Fibroblast of mammary gland (primary cell): ENCODE measurements around the gene MPO.

Experiments
- DNase-seq: peaks from one replicate; pipeline ENCODE4 v3.0.0-alpha.2; 2010; ENCODE audit warnings: low read depth
- H3K4me3 ChIP-seq: 2 replicates; pipeline ENCODE4 v1.5.1; 2011; ENCODE audit warnings: low read depth, mild to moderate bottlenecking, low read length, moderate library complexity; ENCODE audit not compliant: control insufficient read depth
- TF ChIP-seq, protein P1 (sequence below): conservative IDR thresholded peaks from 2 replicates; pipeline ENCODE4 v1.5.1; 2011; ENCODE audit warnings: low read depth, low read length, inconsistent platforms; ENCODE audit not compliant: control insufficient read depth, insufficient read depth

The MPO gene

DNA sequence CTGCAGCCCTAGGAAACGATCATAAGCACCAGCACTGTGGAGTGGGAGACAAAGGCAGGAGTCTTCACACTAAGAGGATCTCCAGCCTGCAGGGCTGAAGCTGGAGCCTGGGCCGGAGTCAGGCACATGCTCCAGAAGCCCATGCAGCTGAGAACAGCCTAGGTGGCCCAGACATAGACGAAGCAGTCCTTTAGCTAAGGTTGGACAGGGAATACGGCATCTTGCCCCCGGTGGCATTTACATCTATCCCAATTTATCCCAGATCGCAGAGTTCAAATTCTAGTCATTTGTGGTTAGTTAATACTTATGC lies 33.9 kb upstream of the MPO start:
- DNase-seq = no peak
- no peak overlapping the region for H3K4me3 ChIP-seq
- TF ChIP-seq, protein P1, sequence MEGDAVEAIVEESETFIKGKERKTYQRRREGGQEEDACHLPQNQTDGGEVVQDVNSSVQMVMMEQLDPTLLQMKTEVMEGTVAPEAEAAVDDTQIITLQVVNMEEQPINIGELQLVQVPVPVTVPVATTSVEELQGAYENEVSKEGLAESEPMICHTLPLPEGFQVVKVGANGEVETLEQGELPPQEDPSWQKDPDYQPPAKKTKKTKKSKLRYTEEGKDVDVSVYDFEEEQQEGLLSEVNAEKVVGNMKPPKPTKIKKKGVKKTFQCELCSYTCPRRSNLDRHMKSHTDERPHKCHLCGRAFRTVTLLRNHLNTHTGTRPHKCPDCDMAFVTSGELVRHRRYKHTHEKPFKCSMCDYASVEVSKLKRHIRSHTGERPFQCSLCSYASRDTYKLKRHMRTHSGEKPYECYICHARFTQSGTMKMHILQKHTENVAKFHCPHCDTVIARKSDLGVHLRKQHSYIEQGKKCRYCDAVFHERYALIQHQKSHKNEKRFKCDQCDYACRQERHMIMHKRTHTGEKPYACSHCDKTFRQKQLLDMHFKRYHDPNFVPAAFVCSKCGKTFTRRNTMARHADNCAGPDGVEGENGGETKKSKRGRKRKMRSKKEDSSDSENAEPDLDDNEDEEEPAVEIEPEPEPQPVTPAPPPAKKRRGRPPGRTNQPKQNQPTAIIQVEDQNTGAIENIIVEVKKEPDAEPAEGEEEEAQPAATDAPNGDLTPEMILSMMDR = no peak

DNA sequence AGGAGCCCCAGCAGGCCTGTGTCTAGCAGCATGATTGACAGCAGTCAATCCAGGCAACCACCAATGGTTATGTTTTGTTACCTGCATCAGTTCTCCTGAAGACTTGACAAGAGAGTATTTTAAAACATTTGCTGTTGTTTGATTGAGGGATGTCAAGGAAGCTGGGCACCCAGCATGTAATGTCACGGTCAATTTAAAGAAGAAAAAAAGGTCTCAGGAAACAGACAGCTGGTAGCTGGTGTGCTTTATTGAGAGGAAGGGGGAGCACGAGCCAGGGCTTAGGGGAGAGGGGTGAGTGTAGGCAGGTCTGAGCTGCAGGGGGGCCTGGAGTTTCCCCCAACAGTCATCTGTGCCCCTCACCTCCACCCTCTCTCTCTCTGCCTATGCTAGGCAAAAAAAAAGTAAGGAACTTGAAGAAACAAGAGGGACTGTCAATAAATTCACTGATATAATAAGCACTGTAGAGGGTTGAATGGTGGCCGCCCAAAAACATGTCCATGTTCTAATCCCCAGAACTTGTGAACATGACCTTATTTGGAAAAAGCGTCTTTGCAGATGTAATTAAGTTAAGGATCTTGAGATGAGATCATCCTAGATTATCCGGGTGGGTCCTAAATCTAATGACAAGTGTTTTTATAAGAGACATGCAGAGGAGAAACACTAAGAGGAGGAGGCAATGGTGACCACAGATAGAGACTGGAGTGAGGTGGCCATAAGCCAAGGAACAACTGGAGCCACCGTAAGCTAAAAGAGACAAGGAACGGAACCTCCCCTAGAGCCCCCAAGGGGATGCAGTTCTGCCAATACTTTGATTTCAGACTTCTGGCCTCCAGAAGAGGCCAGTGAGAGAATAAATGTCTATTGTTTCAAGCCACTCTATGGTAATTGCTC lies 33.3 kb upstream of the MPO start:
- no peak overlapping the region for H3K4me3 ChIP-seq
- TF ChIP-seq, protein P1 = no peak
- DNase-seq = no peak

DNA sequence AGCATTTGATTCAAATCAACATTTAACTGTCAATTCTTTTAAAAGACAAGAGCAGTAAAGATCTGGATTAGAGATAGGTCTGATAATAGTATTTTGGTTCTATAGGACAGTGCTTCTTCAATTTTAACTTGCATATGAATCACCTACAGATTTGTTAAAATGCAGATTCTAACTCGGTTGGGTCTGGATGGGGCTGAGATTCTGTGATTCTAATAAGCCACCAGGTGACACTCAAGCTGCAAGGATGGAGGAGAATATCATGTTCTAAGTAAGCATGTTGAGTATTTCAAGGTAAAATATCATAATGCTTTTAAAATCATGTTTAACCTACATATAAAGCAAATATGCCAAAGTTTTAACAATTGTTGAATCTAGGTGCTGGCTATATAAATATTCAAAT lies 32.1 kb upstream of the MPO start:
- TF ChIP-seq, protein P1 = no peak
- no peak for DNase-seq
- H3K4me3 ChIP-seq = no peak overlapping the region

DNA sequence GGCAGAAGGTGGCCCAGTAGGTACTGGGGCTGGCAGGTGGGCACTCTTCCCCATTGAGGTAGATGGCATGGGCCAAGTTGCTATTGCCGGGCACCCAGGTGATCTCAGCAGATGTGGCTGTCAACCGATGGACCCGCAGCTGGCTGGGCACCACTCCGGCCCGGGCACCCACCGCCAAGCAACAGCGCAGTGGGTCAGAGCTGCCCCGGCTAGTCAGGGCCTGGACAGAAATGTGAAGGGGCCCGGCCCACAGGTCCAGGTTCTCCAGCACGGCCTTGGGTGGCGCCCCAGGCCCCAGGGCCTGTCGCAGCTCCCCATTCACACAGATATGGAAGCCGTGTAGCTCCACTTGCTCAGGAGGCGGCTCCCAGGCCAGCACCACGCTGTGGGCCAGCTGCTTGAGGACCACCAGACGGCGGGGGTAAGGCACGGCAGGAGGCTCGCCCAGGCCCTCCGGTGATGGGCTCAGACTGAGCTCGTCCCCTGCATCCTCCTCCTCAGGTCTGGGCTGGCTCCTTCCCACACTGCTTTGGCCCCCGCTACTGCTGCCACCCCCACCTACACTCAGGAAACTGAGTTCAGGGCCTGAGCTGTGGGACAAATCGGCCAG lies 31.4 kb upstream of the MPO start:
- TF ChIP-seq, protein P1 = no peak
- no peak for DNase-seq
- H3K4me3 ChIP-seq = no peak overlapping the region

- H3K4me3 ChIP-seq = no peak overlapping the region
- TF ChIP-seq, protein P1 = no peak
- no peak for DNase-seq
These were observed 30.7 kb upstream of the MPO start for GRCh38 chr17:58311429-58311894.

DNA sequence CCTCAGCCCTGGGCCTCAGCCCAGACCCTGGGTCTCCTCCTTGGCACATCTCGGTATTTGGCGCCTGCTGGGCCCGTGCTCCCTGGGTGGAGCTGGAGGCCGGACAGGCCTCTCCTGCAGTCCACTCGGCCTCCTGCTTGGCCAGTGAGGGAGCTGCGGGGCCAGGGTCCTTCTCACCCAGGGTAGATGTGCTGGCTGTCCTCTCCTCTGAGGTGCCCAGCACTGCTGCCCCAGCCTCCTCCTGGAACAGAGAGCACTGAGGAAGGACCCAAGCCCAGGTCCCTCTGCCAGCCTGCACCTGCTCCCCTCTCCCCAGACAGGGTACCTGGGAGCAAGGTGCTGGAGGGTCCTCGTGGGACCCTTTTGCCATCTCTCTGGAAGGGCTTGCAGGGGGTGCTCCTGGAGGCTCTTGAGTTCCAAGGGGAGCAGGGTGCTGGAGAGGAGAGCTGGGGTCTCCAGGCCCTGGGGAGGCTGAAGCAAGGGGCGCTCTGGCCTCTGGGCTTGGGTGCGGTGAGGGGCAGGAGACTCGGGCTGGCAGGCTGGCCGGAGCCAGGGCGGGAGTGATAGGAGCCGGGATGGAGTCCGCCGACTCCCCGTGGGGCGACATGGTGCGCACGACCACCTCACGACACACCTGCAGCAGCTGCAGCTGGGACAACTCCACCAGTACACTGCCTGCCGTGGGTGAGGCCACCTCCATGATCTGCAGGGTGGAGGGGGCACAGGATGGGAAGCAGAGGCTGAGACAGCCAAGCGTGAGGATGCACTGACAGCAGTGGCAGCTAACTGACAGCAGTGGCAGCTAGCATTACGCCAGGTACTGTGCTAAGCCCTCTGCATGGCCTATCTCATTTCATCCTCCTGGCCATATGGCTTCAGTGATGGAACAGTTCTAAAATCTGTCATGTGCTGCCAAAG lies 30.0 kb upstream of the MPO start:
- no peak overlapping the region for H3K4me3 ChIP-seq
- no peak for DNase-seq

More for the DNA sequence above, 30.0 kb upstream of the MPO start:
- TF ChIP-seq, protein P1 = no peak
